ENCODE results near the gene NDOR1.

- TF ChIP-seq, protein P1, sequence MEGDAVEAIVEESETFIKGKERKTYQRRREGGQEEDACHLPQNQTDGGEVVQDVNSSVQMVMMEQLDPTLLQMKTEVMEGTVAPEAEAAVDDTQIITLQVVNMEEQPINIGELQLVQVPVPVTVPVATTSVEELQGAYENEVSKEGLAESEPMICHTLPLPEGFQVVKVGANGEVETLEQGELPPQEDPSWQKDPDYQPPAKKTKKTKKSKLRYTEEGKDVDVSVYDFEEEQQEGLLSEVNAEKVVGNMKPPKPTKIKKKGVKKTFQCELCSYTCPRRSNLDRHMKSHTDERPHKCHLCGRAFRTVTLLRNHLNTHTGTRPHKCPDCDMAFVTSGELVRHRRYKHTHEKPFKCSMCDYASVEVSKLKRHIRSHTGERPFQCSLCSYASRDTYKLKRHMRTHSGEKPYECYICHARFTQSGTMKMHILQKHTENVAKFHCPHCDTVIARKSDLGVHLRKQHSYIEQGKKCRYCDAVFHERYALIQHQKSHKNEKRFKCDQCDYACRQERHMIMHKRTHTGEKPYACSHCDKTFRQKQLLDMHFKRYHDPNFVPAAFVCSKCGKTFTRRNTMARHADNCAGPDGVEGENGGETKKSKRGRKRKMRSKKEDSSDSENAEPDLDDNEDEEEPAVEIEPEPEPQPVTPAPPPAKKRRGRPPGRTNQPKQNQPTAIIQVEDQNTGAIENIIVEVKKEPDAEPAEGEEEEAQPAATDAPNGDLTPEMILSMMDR (IDR thresholded peaks at IDR 0.05) = no peak
- no peak for TF ChIP-seq EP300 (IDR thresholded peaks at IDR 0.05; ENCODE audit: low read depth)
- no peak for TF ChIP-seq POLR2A (IDR thresholded peaks at IDR 0.05)
Observed at GRCh38 chr9:137191691-137192447, 13.6 kb upstream of the NDOR1 start.

Data from transverse colon (tissue), 3 donors.